ENCODE results near the gene MAU2.

DNA sequence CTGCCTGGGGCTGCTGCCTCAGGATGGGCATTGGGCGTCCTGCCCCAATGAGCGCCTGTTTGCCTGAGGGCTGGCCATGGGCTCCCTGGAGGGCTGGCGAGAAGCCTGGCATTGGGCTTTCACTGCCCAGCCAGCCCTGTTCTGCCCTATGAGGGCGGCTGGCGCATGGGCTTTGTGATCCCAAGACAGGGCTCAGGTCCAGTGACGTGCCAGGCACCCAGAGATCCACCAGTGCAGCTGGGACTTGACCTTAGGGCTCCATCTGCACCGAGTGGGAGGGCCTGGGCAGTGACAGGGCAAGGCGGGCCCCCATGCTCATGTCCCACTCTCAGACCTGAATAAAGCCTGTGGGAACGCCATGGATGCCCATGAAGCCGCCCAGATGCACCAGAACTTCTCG lies 34.3 kb downstream of the MAU2 start:
- TF ChIP-seq, protein P1, sequence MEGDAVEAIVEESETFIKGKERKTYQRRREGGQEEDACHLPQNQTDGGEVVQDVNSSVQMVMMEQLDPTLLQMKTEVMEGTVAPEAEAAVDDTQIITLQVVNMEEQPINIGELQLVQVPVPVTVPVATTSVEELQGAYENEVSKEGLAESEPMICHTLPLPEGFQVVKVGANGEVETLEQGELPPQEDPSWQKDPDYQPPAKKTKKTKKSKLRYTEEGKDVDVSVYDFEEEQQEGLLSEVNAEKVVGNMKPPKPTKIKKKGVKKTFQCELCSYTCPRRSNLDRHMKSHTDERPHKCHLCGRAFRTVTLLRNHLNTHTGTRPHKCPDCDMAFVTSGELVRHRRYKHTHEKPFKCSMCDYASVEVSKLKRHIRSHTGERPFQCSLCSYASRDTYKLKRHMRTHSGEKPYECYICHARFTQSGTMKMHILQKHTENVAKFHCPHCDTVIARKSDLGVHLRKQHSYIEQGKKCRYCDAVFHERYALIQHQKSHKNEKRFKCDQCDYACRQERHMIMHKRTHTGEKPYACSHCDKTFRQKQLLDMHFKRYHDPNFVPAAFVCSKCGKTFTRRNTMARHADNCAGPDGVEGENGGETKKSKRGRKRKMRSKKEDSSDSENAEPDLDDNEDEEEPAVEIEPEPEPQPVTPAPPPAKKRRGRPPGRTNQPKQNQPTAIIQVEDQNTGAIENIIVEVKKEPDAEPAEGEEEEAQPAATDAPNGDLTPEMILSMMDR (IDR thresholded peaks at IDR 0.05) = no peak
- TF ChIP-seq POLR2A (IDR thresholded peaks at IDR 0.05) = no peak
